Common myeloid progenitor, CD34-positive (primary cell): Measurements from ENCODE around the gene PTPRN2.

ENCODE experiments used
- CTCF ChIA-PET: fragments of 350-600 bp; sonication (Branson Sonifier 250); formaldehyde crosslinking; loops from one replicate; lab custom pipeline; 2021; ENCODE audit warnings: antibody characterized with exemption; lab: Charles Lee
- POLR2A ChIA-PET: fragments of 350-600 bp; sonication (Branson Sonifier 250); formaldehyde crosslinking; loops from one replicate; lab custom pipeline; 2021; ENCODE audit warnings: antibody characterized with exemption; lab: Charles Lee
- DNase-seq, 3 donors: peaks; one replicate each; pipeline versions ENCODE4 v3.0.0 to v3.0.0-alpha.2; 2013
- H3K27ac ChIP-seq, 2 experiments: 1 replicate in 1 of 2; 2 replicates in 1 of 2; pipeline ENCODE4 v1.7.0; 2013; ENCODE audit warnings: inconsistent platforms in 2 of 2, low read length in 2 of 2, mild to moderate bottlenecking in 2 of 2, low read depth in 1 of 2, moderate library complexity in 1 of 2; ENCODE audit not compliant: severe bottlenecking in 2 of 2, insufficient read depth in 1 of 2, poor library complexity in 1 of 2
- H3K27me3 ChIP-seq, 5 experiments: replicated peaks in 2 of 5; 1 replicate in 3 of 5; 2 replicates in 2 of 5; pipeline versions ENCODE4 v1.6.1 to v1.7.0; 2013; ENCODE audit warnings: low read length in 4 of 5, mild to moderate bottlenecking in 2 of 5, moderate library complexity in 2 of 5, inconsistent platforms in 1 of 5; ENCODE audit not compliant: insufficient read depth in 5 of 5, control insufficient read depth in 4 of 5
- H3K36me3 ChIP-seq, 4 experiments: 1 replicate in 2 of 4; 2 replicates in 2 of 4; pipeline versions ENCODE4 v1.6.1 to v1.7.0; 2013; ENCODE audit warnings: low read length in 3 of 4, control low read depth in 1 of 4, mild to moderate bottlenecking in 1 of 4; ENCODE audit not compliant: control insufficient read depth in 4 of 4, insufficient read depth in 4 of 4
- H3K4me1 ChIP-seq, 4 experiments: 1 replicate in 3 of 4; 2 replicates in 1 of 4; pipeline versions ENCODE4 v1.6.1 to v1.7.1; 2013; ENCODE audit warnings: low read length in 3 of 4, mild to moderate bottlenecking in 3 of 4, control low read depth in 1 of 4, inconsistent platforms in 1 of 4, moderate library complexity in 1 of 4; ENCODE audit not compliant: control insufficient read depth in 4 of 4, insufficient read depth in 4 of 4; ENCODE audit errors: control extremely low read depth in 1 of 4
- H3K4me3 ChIP-seq, 7 experiments: 1 replicate in 4 of 7; 2 replicates in 3 of 7; pipeline versions ENCODE4 v1.5.1 to v1.7.0; 2013; ENCODE audit warnings: mild to moderate bottlenecking in 7 of 7, low read length in 6 of 7, moderate library complexity in 6 of 7, inconsistent platforms in 2 of 7, low read depth in 2 of 7, control low read depth in 1 of 7; ENCODE audit not compliant: insufficient read depth in 4 of 7, control insufficient read depth in 1 of 7; ENCODE audit errors: extremely low read depth in 1 of 7
- H3K9me3 ChIP-seq, 5 experiments: 1 replicate in 4 of 5; 2 replicates in 1 of 5; pipeline versions ENCODE4 v1.6.1 to v1.7.1; 2013; ENCODE audit warnings: low read length in 4 of 5, mild to moderate bottlenecking in 2 of 5, inconsistent platforms in 1 of 5, low read depth in 1 of 5, moderate library complexity in 1 of 5; ENCODE audit not compliant: control insufficient read depth in 4 of 5, insufficient read depth in 2 of 5; ENCODE audit errors: control extremely low read depth in 1 of 5
- WGBS: methylation state at CpG from one replicate; pipeline ENCODE4 v1.1.5; 2013; ENCODE audit not compliant: insufficient coverage; 5-methylcytosine and 5-hydroxymethylcytosine counted together

The PTPRN2 gene

DNA sequence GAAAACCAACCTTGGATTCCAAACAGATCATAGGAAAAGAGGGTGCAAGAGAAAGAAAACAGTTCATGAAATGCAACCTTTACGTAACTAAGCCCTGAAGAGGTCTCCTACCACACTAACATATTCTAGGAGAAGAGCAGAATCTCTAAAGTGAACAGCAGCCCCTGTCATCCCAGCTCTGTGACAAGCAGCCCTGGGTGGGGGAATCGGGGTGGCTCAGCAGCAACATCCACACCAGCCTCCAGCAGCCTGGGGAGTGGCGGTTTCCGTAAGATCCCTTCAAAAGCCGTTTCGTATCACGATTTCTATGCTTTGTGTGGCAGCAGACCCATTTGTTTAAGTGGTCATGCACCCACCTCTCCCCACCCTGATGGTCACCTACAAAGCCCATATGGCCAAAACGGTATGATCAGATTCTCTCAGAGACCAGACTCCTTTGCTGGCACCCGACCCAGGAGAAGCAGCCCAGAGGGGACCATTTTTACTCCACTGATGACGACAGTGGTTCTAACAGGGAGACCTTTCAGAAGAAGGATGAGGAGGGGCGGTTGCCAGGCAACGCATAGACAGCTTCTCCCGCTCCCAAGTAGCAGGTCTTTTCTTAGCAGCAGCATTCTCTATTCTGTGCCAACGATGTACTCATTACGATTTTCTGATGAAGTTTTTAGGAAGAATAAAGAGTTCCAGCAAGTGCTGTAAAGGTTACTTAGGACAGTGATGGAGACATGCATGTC is 950.2 kb downstream of the PTPRN2 start:
- H3K9me3 ChIP-seq: peaks cover 4 to 19% (median 9%) of the 10 kb centered on the region in 5 experiments
- no peak overlapping the region for H3K4me3 ChIP-seq
- no peaks in the 10 kb centered on the region for H3K4me1 ChIP-seq
- ChIA-PET POLR2A (no interaction called here), CTCF (no interaction called here)
- H3K27me3 ChIP-seq: peaks cover 0 to 41% (median 13%) of the 10 kb centered on the region in 5 experiments
- no peak for DNase-seq
- H3K36me3 ChIP-seq: no peaks in the 10 kb centered on the region
- H3K27ac ChIP-seq: no peak overlapping the region
- 86% methylated on average over 11 of the region's 15 CpGs for WGBS

DNA sequence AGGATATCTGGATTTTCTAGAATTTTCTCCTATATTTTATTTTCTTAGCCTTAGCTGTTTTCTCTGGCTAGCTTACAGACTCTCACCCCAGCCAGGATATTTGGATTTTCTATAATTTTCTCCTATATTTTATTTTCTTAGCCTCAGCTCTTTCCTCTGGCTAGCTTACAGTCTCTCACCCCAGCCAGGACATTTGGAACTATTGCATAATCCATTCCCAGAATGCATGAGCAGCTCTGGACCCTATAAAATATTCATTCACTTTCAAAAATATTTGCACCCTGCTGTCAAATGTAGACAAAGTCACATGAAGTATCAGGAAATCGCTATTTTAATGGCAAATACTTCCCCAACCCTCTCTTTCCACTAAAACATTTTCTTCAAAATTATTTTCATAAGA is 952.0 kb downstream of the PTPRN2 start:
- H3K4me3 ChIP-seq: no peak overlapping the region
- H3K9me3 ChIP-seq: peaks cover 4 to 14% (median 7%) of the 10 kb centered on the region in 5 experiments
- H3K36me3 ChIP-seq: no peaks in the 10 kb centered on the region
- WGBS: 86% methylated on average over 1 of the region's 1 CpG
- H3K27me3 ChIP-seq: peaks cover 0 to 51% (median 17%) of the 10 kb centered on the region in 5 experiments
- CTCF ChIA-PET: interaction anchor here (0.9 kb wide), 1 partner anchor 243 kb away, joined by 3 read pairs; no protein-coding TSS in a partner anchor
- H3K4me1 ChIP-seq: no peaks in the 10 kb centered on the region
- POLR2A ChIA-PET: no interaction called here
- no peak overlapping the region for H3K27ac ChIP-seq
- no peak for DNase-seq

DNA sequence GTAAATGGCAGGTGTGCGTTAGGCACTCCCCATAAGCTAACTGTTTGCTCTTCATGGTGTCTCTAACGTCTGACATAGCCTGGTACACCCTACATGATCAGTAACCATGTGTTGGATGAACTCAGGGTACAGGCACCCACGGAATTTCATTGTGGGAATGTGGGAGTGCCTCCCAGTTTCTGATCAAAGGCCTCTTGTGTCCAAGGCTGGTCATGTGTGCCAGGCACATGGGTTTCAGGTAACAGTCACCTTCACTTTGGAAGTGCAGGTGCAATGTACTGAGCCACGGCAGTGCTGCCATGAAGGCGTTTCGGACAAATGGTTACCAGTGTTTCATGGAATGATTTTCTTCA is 952.5 kb downstream of the PTPRN2 start:
- no peak overlapping the region for H3K4me3 ChIP-seq
- H3K9me3 ChIP-seq: peaks cover 1 to 9% (median 5%) of the 10 kb centered on the region in 5 experiments
- POLR2A ChIA-PET: no interaction called here
- DNase-seq: no peak
- H3K27ac ChIP-seq: no peak overlapping the region
- H3K4me1 ChIP-seq: no peaks in the 10 kb centered on the region
- CTCF ChIA-PET: no interaction called here
- H3K27me3 ChIP-seq: peaks cover 0 to 56% (median 15%) of the 10 kb centered on the region in 5 experiments
- no peaks in the 10 kb centered on the region for H3K36me3 ChIP-seq
- WGBS: 97% methylated on average over 3 of the region's 6 CpGs

DNA sequence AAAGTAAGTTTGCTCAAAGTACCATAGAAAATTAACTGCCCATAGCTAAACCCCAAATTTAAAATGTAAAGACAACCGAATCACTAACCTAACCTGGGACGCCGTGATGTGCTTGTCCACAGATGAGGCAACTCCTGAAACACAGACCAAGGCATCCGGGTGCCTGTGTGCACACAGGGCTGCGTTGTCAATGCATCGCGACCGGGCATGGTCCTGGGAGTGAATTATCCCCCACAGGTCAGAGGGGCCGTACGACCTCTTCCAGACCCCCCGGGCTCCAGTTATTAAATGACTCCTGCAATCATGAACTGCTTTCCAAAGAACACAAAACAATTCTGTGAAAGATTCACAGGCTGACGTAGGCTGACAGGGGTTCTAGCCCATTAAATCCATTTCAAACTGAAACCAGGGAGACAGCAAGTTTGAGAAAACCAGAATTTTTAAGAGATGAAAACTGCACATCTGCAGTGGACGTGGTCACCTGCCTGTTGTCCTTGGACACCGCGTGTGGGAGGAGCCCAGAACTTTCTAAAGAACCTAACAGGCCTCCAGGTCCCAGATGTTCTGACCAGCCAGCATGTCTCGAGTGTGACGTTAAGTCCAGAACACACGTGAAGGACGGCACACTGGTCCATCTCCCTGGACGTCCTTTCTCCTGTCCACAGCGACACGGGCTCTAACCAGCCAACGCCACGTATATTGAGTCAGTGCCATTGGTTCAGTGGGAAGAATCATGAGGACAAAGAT is 953.0 kb downstream of the PTPRN2 start:
- CTCF ChIA-PET: no interaction called here
- Histone ChIP-seq H3K27ac (no peak overlapping the region), H3K27me3 (peaks cover 0 to 55% (median 17%) of the 10 kb centered on the region in 5 experiments), H3K4me1 (no peaks in the 10 kb centered on the region), H3K4me3 (no peak overlapping the region), H3K9me3 (peaks cover 0 to 5% (median 3%) of the 10 kb centered on the region in 5 experiments), H3K36me3 (no peaks in the 10 kb centered on the region)
- POLR2A ChIA-PET: no interaction called here
- no peak for DNase-seq
- 95% methylated on average over 19 of the region's 24 CpGs for WGBS

DNA sequence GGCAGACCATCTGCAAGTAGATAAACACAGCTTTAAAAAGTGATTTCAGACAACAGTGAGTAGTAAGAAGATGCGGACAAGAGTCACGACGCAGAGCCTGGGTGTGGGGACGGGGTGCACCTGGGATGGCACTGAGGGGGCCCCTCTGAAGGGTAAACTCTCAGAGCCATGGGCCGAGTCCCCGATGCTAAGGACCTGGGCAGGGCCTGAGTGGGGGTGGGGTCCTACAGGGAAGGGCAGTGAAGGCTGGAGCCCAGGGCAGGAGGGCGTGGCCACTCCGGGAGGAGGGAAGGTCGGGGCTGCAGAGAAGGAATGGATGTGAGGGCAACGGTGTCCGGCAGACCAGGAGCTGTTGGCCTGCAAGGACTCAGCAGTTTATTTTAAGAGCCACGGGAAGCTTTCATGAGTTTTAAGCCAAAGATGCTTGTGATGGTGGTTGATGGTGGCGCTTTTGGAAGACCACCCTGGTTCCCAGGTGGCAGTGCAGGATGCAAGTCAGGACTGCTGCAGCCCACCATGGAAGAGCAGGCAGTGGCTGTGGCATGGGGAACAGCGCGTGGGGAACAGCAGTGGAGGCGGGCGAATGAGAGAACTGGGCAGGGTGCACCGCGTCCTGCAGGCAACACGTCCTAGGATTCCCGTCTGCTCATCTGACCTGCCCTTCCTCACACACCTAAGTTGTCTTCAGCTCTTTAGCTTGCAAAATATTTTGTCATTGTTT is 954.0 kb downstream of the PTPRN2 start:
- WGBS: 75% methylated on average over 17 of the region's 21 CpGs
- no peak overlapping the region for H3K4me3 ChIP-seq
- no peak overlapping the region for H3K27ac ChIP-seq
- no peaks in the 10 kb centered on the region for H3K36me3 ChIP-seq
- no peaks in the 10 kb centered on the region for H3K9me3 ChIP-seq
- CTCF ChIA-PET: no interaction called here
- POLR2A ChIA-PET: no interaction called here
- H3K27me3 ChIP-seq: peaks cover 0 to 62% (median 17%) of the 10 kb centered on the region in 5 experiments
- no peak for DNase-seq
- no peaks in the 10 kb centered on the region for H3K4me1 ChIP-seq

DNA sequence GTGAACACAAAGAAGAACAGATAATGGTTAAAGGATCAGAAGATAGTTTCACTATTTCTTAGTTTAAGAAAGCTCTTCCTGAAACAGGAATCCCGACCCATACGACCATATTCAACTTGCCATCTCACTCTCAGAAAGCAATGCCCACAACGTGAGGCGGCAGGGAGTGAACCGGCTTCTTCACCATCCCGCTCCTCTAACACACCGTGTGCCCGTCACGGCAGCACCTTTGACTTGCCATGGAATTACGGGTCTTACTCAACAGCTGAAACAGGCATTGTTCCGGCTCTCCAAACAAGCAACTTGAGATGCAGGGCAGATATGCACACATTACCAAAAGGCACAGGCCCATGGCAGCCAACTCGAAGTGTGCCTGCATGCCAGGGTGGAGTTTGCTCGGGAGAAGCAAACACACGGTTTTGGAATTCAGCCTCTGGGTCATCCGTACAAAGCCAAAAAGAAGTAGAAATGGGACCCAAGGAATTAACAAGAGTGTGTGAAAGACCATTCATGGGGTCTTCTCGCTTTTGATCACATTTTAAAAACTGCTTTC is 957.2 kb downstream of the PTPRN2 start:
- Histone ChIP-seq H3K27me3 (peaks cover 2 to 71% (median 15%) of the 10 kb centered on the region in 5 experiments), H3K9me3 (no peaks in the 10 kb centered on the region), H3K4me3 (no peak overlapping the region), H3K27ac (no peak overlapping the region), H3K36me3 (no peaks in the 10 kb centered on the region), H3K4me1 (peaks cover 0 to 2% (median 0%) of the 10 kb centered on the region in 4 experiments)
- ChIA-PET POLR2A (interaction anchor here (1.0 kb wide), 1 partner anchor 264 kb away, joined by 3 read pairs; no protein-coding TSS in a partner anchor), CTCF (no interaction called here)
- WGBS: 93% methylated on average over 14 of the region's 16 CpGs
- DNase-seq: no peak
